ENCODE measurements around the gene C1QTNF6.
"Not testable (repeated sequence)": the region's sequence is repeated elsewhere in the genome, so short reads cannot be mapped to it uniquely, and the experiment has no call there.

Gene C1QTNF6

DNA sequence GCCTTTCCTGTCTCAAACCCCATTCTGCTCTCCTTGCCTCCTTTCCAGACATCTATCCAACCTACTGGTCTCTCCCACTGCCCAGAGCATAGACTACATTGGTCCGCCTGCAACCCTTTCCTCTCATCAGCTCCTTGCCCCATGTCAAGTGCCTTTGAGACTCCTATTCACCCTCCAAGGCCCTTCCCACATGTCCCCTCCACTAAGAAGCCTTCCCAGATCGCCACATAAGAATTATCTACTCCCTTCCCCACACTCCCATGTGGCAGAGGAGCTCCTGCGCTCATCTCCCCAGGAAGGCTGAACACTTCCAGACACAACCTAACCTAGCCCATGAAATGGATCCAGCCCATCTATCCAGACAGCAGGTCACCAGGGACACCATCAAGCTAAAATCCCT, 10.3 kb downstream of the C1QTNF6 start:
- DNase-seq (ENCODE audit: low read depth in 3 of 3, low spot score in 1 of 3), result no peak

DNA sequence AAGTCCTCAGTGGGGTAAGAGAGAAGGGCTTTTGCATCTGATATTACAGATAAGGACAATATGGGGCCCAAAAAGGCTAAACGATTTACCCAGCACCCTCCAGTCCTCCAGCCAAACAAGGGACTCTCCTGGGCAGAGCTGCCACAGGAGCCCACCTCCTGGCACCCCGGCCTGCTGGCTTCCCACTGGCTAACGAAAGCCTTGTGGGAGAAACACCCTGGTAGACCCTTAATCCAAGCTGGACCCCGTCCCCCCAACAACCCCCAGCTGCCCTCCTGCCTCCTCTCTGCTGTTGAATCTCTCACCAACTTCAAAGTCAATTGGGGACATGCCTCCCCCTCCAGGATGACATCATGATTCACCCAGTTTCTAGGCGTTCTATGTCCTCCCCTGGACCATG, 10.8 kb downstream of the C1QTNF6 start:
- no peak for DNase-seq (ENCODE audit: low read depth in 3 of 3, low spot score in 1 of 3)

DNA sequence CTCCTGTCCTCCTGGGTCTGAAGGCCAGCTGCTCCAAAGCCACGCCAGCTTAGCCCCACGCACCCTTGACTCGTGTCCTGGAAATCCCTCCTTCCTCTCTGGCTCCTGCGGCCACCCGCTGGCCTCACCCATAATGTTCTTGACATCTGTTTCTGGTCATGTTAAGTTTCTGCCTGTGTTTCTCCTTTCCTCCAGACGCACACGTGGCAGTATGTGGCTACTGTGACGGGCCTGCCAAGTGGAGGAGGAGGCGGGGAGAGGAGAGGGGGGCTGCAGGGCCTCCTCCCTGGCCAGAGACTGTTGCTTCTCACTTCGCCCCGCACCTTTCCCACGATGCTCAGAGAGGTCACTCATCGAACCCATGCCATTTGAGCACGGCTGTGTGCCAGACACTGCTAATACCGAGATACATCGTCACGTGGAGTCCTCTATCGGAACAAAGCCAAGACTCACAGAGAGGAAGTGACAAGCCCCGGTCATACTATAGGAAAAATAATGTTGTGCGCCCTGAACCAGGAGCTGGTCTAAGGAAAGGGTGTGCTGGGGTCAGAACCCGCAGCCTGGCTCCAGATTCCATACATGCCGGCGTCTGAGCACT, 11.5 kb downstream of the C1QTNF6 start:
- DNase-seq (ENCODE audit: low read depth in 3 of 3, low spot score in 1 of 3), result no peak

DNA sequence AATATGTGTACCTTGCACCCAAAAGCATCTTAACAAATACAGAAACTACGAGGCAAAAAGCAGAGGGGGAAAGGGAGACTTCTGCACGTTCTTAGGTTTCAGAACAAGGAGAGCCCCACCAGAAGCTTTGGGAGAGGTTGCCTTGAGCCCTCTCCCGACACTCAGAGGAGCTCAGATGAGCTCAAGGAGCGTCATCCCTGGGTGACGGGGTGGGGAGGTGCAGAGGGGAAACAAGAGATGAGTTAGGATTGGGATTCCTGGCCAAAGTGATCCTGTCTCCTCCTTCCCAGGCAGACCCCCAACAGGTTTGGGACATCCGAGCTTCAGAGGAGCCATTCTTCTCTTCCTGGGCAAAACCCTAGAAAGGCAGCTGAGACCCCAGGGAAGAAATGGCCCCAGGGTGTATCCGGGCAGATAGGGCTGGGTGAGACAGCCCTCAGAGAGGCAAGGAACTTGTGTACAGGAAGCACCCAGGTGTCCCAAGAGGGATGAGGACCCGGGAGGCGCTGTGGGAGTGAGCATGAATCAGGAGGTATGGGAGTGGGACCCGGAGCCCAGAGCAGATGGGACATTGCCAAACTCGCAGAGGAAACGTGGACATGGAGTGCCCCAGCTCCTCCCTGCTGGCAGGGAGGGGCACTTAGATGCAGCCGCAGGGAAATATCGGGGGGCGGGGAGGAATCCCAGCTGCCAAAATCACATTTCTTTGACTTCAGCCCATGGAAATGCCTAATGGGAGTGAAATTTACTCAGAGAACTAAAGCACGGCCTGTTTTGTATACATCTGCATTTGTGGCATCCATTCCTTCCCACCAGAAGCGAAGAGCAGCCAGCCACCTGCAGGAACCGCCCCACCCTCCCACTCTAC, 12.4 kb downstream of the C1QTNF6 start:
- no peak for DNase-seq (ENCODE audit: low read depth in 3 of 3, low spot score in 1 of 3)

DNA sequence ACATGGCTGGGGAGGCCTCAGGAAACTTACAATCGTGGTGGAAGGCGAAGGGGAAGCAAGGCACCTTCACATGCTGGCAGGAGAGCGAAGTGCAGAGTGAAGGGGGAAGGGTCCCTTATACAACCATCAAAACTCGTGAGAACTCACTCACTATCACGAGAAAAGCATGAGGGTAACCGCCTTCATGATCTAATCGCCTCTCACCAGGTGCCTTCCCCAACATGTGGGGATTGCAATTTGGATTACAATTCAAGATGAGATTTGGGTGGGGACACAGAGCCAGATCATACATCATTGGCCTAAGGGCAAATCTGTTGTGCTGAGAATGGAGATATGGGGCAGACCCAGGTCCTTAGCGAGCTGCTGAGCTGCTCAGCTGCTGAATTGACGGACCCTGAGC, 13.1 kb downstream of the C1QTNF6 start:
- DNase-seq (ENCODE audit: low read depth in 3 of 3, low spot score in 1 of 3), result no peak

DNA sequence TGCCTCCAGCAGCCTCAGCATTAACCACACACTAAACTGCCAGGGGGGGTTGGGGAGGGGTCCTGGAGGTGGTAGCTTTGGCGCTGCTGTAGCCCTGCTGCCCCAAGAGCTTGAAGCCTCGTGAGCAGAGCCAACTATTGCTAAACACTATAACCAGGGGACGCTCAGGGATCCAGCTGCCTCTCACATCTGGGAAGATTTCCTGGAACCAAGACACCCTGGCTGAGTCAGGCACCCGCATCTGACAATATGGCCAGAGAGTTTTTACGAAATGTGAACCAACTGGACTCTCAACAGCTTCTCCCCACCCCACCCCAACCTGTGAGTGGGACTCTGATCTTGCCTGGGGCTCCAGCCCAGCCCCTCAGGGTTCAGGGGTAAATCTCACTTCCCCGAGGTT, 14.3 kb downstream of the C1QTNF6 start:
- DNase-seq (ENCODE audit: low read depth in 3 of 3, low spot score in 1 of 3), result no peak

DNA sequence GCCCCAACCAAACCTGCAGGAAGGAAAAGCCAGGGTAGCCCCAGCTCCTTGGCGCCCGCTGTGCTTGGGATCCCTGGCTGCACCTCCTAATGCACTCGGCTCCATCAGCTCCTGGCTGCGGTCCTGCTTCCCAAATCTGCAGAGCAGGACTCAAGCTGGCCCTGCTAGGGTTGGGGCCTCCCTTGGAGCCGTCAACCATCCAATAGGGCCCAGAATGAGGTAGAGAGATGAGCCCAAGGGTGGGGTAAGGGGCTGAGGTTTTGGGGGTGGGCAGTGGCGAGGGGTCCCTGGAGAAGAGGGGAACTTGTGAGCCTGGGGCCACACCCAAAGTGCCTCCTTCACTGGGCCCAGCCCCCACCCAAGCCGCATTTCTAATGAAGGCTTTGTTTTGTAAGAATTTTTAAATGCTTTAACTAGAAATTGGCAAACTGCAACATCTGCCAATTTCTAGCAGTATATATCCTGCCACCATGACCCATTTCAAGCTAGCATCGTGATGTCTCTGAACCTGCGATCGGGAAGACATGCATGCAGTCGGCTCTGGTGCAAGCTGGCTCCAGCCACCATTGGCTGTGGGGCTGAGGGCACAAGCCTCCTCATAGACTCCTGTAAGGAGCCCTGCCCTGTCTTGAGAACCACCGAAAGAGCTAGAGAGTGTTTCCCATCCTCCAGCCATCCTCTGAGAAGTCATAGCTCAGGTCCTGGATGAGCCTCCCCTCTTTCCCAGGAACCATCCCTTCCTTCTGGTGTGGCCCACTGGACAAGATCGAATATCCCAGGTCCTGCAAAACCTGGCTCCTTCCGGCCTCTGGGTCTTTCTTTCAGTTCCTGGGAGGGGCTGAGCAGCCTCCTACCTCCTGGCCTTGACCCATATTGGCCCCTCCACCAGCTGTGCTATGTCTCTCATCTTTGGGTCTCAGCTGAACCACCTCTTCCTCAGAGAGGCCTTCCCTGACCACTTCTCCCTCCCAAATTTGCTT, 15.5 kb downstream of the C1QTNF6 start:
- DNase-seq (ENCODE audit: low read depth in 3 of 3, low spot score in 1 of 3), result no peak

DNA sequence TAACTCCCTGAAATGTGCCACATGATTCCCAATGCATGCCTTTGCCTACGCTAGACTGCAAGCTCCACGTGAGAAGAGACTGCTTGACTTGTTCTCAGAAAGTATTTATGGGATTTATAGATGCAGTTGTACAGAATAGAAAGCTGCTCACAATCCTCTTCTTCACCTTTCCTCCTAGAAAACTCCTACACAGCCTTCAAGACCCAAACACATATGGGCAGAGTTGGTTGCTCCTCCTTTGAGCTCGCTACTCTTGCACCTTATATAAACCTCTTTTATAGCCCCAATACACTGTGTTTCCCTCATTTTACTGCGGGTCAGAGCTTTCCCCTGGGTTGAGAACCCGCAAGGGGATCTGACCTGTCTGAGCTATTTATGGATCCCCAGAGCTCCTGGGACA, 16.4 kb downstream of the C1QTNF6 start:
- DNase-seq (ENCODE audit: low read depth in 3 of 3, low spot score in 1 of 3), result no peak

DNA sequence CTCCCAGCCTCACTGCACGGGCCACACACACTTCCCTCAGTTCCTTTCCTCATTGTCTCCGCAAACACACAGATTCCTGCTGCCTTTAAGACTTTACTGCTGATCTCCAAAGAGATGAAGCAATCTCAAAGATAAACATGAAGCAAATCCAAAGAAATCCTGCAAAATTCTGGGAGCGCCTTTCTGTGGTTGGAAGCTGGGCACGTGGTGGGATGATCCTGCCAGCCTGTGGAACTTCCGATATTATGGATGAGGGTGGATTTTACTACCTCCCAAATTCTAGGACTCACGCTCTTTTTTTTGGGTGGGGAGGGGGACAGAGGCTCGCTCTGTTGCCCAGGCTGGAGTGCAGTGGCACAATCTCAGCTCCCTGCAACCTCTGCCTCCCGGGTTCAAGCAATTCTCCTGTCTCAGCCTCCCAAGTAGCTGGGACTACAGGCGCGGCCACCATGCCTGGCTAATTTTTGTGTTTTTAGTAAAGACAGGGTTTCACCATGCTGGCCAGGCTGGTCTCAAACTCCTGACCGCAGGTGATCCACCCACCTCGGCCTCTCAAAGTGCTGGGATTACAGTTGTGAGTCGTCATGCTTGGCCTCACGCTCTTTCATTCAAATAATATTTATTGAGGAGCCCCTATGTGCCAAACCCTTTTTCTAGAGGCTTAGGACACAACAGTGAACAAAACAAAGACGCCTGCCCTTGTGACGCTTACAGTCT, 17.2 kb downstream of the C1QTNF6 start:
- not testable (repeated sequence) for DNase-seq (ENCODE audit: low read depth in 3 of 3, low spot score in 1 of 3)

DNA sequence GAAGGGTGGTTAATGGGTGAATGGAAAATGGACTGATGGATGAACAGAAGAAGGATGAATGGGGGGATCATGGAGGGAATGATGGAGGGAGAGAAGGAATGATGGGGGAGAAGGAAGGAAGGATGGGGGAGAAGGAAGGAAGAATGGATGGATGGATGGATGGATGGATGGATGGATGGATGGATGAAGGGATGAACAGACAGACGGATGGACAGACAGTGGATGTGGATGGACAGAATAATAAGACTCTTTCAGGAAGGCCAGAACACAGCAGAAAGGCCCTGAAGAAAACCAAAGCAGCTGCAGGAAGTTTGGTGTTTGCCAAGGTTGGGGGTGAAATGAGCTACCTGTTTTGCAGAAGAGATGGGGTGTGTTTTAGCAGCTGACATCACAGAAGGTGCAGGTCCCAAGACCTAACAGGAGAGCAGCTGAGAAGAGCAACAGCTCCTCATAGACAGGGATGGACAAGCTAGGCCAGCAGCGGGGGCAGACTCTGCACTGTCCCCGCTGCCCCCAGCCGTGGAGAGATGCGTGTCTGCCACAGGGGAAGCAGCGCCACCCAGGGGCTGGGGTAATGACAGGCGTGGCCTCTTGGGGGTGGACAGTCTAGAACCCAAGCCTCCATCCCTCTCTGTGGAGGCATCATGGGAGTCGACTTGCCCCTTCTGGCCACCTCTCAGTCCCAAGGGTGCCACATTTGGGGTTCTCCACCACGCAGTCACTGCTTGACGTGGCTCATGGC, 17.9 kb downstream of the C1QTNF6 start:
- no peak for DNase-seq (ENCODE audit: low read depth in 3 of 3, low spot score in 1 of 3)

DNA sequence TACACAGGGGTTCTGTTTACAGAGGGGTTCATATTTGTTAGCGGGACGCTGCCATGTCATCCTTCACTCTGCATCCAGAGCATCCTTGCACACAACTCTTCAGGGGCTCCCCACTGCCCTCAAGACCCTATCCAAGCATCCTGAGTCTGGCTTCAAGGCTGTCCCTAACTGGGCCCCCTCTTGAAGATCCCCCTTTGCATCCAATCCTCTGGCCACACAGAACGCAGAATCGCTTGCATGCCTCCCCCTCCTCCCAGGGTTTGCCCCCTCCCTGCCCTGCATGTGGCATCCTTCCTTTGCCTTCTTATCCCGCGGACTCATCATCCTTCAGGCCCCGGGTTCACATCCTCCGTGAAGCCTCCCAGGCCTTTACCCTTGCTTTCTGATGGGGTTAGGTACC, 18.6 kb downstream of the C1QTNF6 start:
- no peak for DNase-seq (ENCODE audit: low read depth in 3 of 3, low spot score in 1 of 3)

DNA sequence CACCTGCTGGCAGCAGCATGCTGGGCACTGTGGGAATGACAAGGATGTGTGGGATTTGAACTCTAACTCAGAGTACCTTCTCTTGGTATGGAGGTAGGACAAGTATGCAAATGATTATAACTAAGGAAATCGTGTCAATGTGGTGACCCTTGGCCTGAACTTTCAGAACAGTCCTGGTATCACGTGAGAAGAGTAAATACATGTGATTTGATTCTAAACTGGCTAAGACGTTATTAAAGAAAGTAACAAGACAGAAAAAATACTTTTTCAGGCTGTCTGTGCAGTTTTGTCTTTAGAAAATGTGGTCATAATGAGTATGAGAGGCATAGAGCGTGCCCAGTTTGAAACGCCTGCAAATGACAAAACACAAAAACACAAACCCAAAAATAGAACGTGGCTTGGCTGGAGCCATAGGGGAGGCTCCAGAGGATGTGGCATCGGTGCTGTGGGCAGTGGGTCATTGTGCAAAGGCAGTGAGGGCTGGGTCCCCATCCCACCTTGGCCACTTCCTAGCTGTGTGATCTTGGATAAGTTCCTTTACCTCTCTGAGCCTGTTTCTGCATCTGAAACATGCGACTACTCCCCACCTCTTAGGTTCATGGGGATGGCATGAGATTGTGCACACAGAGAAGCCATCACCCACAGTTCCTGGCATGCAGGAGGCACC, 19.9 kb downstream of the C1QTNF6 start:
- no peak for DNase-seq (ENCODE audit: low read depth in 3 of 3, low spot score in 1 of 3)

DNA sequence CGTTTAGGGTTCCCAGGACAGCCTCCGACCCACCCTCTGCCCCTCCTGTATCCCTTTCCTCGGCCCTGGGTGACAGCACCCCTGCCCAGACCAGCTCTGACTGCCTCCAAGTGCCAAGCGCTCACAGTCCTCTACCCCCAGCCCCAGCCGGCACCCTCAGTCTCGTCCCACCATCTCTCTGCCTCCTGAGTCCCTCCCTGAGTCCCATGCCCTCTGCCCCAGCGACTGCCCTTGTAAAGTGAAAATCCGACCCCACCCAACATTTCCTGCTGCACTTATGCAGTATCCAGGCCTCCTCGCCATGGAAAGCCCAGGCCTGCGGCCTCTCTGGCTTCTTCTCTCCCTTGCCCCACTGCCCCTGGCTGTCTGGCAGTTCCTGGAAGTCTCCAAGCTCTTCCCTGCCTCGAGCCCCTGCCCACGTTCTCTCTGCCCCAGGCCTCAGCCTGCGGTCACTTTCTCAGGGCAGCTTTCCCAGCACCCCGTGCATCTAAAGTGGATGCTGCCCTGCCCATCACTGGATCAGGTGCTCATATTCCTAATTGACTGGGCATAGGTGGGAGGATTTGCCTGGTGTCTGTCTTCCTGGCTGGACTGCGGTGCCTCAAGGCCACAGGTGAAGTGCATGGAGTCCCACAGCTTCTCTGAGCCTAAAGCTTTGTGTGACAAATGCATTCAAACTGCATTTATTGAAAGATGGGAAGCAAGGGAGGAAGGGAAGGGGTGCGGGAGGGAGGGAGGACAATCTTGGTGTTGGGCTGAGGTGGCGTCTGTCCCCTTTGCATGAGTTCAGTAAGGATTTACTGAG, 20.7 kb downstream of the C1QTNF6 start:
- DNase-seq (ENCODE audit: low read depth in 3 of 3, low spot score in 1 of 3), result no peak

DNA sequence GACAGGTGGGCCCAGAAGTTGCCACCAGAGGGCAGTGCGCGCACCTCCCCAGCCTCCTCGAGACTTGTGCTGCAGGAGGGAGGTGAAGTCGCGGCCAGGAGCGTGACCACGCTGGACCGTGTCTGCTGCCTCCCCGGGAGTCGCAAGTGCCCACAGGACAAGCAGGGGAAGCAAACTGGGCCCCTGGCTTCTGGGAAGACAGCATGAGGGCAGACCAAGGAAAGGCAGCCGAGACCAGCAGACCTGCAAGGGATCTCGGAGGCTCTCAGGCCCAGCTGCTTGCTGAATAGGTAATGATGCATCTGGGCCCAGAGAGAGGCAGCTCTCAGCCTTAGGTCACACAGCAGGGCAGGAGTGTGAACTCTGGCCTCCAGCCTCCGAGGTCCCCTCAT, 21.4 kb downstream of the C1QTNF6 start:
- DNase-seq (ENCODE audit: low read depth in 3 of 3, low spot score in 1 of 3), result peak; percentile 55 to 83 (median 72)

DNA sequence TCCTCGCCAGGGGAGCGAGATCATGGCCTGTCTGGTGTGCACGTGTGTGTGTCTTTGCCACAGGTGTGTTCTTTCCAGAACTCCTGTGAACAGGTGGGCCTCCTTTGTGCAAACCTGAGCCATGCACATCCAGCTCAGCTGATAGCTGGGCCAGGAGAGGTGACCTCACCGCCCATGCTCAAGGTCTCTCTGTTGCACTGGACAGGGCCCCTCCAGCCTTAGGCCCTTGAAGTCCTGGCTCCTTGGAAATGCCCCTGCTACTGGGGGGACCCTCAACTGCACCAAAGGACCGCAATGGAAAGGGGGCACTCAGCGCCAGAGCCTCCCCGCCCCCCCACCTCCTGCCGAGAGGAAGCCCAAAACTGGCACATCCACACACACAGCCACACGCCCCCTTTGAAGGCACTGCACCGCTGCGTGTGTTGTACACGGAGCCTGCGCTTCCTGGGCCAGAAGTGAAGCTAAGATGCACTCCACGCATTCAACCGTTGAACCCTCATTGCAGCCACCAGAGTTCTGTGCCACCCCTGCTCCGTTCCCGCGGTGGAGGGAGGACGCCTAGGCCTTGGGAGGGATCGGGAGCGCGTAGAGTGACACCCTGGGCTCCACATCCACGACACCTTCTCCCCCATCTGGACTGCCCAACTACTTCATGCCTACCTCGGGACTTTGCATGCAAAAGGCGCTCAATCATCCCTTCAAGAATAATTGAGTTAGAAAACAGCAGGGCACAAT, 21.9 kb downstream of the C1QTNF6 start:
- no peak for DNase-seq (ENCODE audit: low read depth in 3 of 3, low spot score in 1 of 3)

DNA sequence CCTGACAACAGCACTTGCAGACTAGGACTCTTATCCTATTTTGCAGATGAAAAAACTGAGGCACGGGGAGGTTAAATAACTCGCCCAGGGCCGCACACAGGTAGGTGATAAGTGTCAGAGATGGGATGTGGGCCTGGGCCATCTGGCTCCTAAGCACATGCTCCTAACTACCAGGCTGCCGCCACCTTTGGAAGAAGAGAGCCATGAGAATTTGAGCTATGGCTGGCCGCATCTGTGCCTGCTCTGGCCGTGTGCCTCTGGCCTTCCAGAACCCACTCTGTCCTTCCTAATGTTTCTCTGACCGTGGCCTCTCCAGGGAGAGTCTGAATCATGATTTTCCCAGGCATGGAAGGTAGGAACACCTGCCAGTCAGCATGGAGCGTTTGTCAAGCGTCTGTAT, 23.0 kb downstream of the C1QTNF6 start:
- DNase-seq (ENCODE audit: low read depth in 3 of 3, low spot score in 1 of 3), result no peak

DNA sequence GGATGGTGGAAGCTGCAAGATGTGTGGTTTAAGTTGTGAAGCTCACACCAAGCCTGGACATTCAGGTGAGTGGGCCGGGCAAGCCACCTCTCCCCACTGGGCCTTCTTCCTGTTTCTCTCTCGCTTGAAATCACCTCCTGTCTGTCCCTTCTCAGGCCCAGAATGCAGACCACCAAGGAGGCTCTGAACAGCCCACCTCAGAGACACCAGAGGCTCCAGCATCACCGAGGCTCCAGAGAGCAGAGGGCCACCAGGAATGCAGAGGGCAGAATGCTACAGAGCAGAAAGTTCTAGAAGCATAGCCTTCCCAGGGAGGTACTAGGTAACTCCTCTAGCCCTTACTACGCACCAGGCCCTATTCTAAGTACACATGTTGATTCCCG, 23.6 kb downstream of the C1QTNF6 start:
- no peak for DNase-seq (ENCODE audit: low read depth in 3 of 3, low spot score in 1 of 3)

Measured in stimulated activated CD4-positive, alpha-beta T cell treated with anti-CD3 and anti-CD28 coated beads, TNF-alpha, amount 100 ng/mL, for 1 hour (primary cell).